Measurements from ENCODE around the gene GASK1A. TPM values are rescaled to one million over a fixed set of nuclear protein-coding genes. Genes with fewer than 3 reads are reported as not detected.

The GASK1A gene
- total and polyA plus RNA-seq, 2 of the 8 experiments (the other 6 are each of a cell fraction or from before 2014, with no cell fraction given): 4.7 to 7.9 TPM

GRCh38 chr3:43013256-43013655 lies 34.1 kb downstream of the GASK1A start:
- DNase-seq (ENCODE audit: low read depth in 1 of 2, low spot score in 2 of 2) (no peak), FAIRE-seq (no peak)
- Histone ChIP-seq H2AK5ac (ENCODE audit: low read depth, low read length) (peak overlapping the region; percentile 82; the same call in 1 of the 2 replicates), H3K27me3 (replicated peaks in 1 of 4; ENCODE audit: control insufficient read depth in 3 of 4, extremely low read depth in 1 of 4, insufficient read depth in 3 of 4, low read length in 3 of 4) (no peaks in the 10 kb centered on the region), H4K20me1 (replicated peaks in 1 of 2; ENCODE audit: control insufficient read depth in 1 of 2, insufficient read depth in 2 of 2, low read length in 2 of 2) (peaks cover 0 to 2% of the 10 kb centered on the region in 2 experiments), H2BK5ac (ENCODE audit: low read depth, low read length) (no peak overlapping the region; the same call in 1 of the 2 replicates), H3K79me2 (ENCODE audit: control insufficient read depth in 1 of 2, insufficient read depth in 2 of 2, low read length in 2 of 2) (no peaks in the 10 kb centered on the region), H3K27ac (ENCODE audit: low read depth, low read length) (no peak overlapping the region), H3K14ac (ENCODE audit: insufficient read length) (no peak overlapping the region), H3K56ac (replicated peaks; ENCODE audit: insufficient read length, low read depth, low read length) (no peak overlapping the region), H2BK12ac (ENCODE audit: low read depth, low read length) (no peak overlapping the region), H3K9me3 (ENCODE audit: insufficient read depth in 2 of 2, low read depth in 1 of 2, low read length in 1 of 2) (peaks cover 6 to 15% of the 10 kb centered on the region in 2 experiments; a peak in 2 of 4 replicates), H3K9ac (replicated peaks in 1 of 4; ENCODE audit: extremely low read depth in 1 of 4, low read depth in 3 of 4, low read length in 3 of 4) (no peak overlapping the region), H3K23ac (ENCODE audit: insufficient read length) (no peak overlapping the region), H2AFZ (ENCODE audit: low read length) (no peak overlapping the region), H4K5ac (ENCODE audit: insufficient read length, low read depth, low read length) (no peak overlapping the region), H2BK15ac (ENCODE audit: low read length) (no peak overlapping the region), H3K4ac (replicated peaks; ENCODE audit: insufficient read length, low read depth, low read length) (no peak overlapping the region), H4K8ac (ENCODE audit: extremely low read depth, insufficient read depth, low read length) (no peak overlapping the region), H3K4me1 (replicated peaks in 1 of 4; ENCODE audit: control insufficient read depth in 3 of 4, insufficient read depth in 4 of 4, low read length in 3 of 4) (no peaks in the 10 kb centered on the region; a peak in 1 of 7 replicates), H2BK20ac (ENCODE audit: low read length) (no peak overlapping the region), H3K23me2 (ENCODE audit: low read depth, low read length) (0 out of 2 replicates have a peak, but pooled peaks cover 2% of the 10 kb centered on the region), H3K79me1 (ENCODE audit: low read depth, low read length) (peaks cover 3% of the 10 kb centered on the region; the same call in 1 of the 2 replicates), H3K18ac (ENCODE audit: extremely low read depth, low read length) (no peak overlapping the region), H3K36me3 (ENCODE audit: control insufficient read depth in 2 of 4, insufficient read depth in 4 of 4, low read length in 3 of 4) (no peaks in the 10 kb centered on the region; a peak in 1 of 8 replicates), H4K91ac (replicated peaks; ENCODE audit: insufficient read length, low read length) (no peak overlapping the region), H3K4me3 (ENCODE audit: extremely low read depth in 1 of 4, insufficient read depth in 2 of 4, low read depth in 3 of 4, low read length in 4 of 4) (no peak overlapping the region), H3K4me2 (ENCODE audit: insufficient read depth in 1 of 2, low read depth in 2 of 2, low read length in 2 of 2) (no peak overlapping the region), H2BK120ac (replicated peaks; ENCODE audit: low read depth, low read length) (no peak overlapping the region)
- 93% methylated on average over 2 of the region's 2 CpGs; no CpG with 5 or more reads in 1 of the 2 experiments for WGBS, 2 experiments (ENCODE audit: extremely low coverage in 1 of 2, insufficient coverage in 1 of 2, insufficient read length in 1 of 2, insufficient replicate concordance in 2 of 2, low coverage in 1 of 2, low lambda C conversion rate in 2 of 2, missing lambda C conversion rate in 1 of 2)
- CTCF ChIA-PET (ENCODE audit: partially characterized antibody): no interaction called here
- POLR2A ChIA-PET (ENCODE audit: partially characterized antibody): no interaction called here
- no peak for TF ChIP-seq CBX5 (IDR thresholded peaks at IDR 0.05; ENCODE audit: low read depth, low read length)
- TF ChIP-seq KDM1A (IDR thresholded peaks at IDR 0.05; ENCODE audit: borderline replicate concordance, low read length): no peak
- TF ChIP-seq SP1 (IDR thresholded peaks at IDR 0.05; ENCODE audit: low read depth, low read length): no peak
